Measurements from ENCODE around the gene UGT1A9. TPM values are rescaled to one million over a fixed set of nuclear protein-coding genes. Genes with fewer than 3 reads are reported as not detected.

The UGT1A9 gene
- total RNA-seq, 2 donors from 2014 or later: not detected

DNA sequence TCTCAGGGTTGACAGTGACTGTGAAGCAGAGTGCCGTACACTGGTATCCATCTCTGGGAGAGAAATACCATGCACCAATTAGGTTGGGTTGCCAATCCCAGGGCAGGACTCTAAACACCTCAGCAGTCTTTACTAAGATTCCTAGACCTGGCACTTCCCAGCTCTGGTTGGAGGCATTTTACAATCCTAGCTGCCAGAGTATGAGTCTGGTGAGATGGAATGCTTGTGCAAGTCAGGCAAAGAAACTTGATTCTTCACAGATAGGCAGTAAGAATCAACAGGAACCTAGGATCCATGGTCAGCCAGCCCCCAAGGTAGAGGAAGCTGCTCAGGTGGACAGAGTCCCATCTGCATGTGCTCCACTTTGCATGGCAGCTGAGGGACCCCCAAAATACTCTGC is 35.0 kb downstream of the UGT1A9 start:
- no peaks in the 10 kb centered on the region for H3K9me3 ChIP-seq
- DNase-seq (ENCODE audit: low spot score): no peak
- H3K27me3 ChIP-seq (replicated peaks; ENCODE audit: insufficient read depth): no peaks in the 10 kb centered on the region
- intact Hi-C loops (cut with DNase I): no loop called here
- TF ChIP-seq POLR2A (IDR thresholded peaks at IDR 0.05) (no peak), POLR2AphosphoS5 (IDR thresholded peaks at IDR 0.05) (no peak)
- TF ChIP-seq, protein P1, sequence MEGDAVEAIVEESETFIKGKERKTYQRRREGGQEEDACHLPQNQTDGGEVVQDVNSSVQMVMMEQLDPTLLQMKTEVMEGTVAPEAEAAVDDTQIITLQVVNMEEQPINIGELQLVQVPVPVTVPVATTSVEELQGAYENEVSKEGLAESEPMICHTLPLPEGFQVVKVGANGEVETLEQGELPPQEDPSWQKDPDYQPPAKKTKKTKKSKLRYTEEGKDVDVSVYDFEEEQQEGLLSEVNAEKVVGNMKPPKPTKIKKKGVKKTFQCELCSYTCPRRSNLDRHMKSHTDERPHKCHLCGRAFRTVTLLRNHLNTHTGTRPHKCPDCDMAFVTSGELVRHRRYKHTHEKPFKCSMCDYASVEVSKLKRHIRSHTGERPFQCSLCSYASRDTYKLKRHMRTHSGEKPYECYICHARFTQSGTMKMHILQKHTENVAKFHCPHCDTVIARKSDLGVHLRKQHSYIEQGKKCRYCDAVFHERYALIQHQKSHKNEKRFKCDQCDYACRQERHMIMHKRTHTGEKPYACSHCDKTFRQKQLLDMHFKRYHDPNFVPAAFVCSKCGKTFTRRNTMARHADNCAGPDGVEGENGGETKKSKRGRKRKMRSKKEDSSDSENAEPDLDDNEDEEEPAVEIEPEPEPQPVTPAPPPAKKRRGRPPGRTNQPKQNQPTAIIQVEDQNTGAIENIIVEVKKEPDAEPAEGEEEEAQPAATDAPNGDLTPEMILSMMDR (IDR thresholded peaks at IDR 0.05): no peak
- no peaks in the 10 kb centered on the region for H3K4me1 ChIP-seq (replicated peaks)
- 40% methylated on average over 1 of the region's 1 CpG for WGBS
- no peaks in the 10 kb centered on the region for H3K36me3 ChIP-seq
- no peak overlapping the region for H3K27ac ChIP-seq
- no peak overlapping the region for H3K4me3 ChIP-seq

DNA sequence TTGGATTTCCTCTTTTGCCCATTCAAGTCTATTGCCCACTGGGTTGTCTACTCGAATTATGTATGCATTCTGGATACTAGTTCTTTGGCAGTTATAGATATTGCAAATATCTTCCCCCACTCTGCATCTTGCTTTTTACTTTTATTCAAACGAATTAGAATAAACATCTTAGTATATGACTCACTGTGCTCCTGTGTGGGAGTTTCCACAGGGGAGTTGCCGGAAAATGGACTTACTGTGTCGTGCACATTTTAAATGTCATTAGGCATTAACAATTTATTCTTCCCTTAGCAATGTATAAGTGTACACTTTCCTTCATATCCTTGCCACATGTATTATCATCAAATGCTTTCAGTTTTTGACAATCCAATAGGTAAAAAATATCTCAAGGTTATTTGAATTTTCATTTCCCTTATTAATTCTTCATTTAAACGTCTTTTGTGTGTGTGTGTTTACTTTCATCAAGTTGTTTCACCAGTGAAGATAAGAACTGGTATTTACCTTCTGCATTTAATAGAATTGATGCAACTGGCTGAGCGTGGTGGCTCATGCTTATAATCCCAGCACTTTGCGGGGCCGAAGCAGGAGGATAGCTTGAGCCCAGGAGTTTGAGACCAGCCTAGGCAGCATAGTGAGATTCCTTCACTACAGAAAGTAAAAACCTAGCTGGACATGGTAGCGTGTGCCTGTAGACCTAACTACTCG is 36.4 kb downstream of the UGT1A9 start:
- no peaks in the 10 kb centered on the region for H3K36me3 ChIP-seq
- intact Hi-C loops (cut with DNase I): no loop called here
- DNase-seq (ENCODE audit: low spot score): no peak
- no peaks in the 10 kb centered on the region for H3K27me3 ChIP-seq (replicated peaks; ENCODE audit: insufficient read depth)
- TF ChIP-seq POLR2A (IDR thresholded peaks at IDR 0.05): no peak
- no peak for TF ChIP-seq POLR2AphosphoS5 (IDR thresholded peaks at IDR 0.05)
- TF ChIP-seq, protein P1 (IDR thresholded peaks at IDR 0.05): no peak
- no peak overlapping the region for H3K27ac ChIP-seq
- H3K9me3 ChIP-seq: no peaks in the 10 kb centered on the region
- no peak overlapping the region for H3K4me3 ChIP-seq
- WGBS: 61% methylated on average over 10 of the region's 10 CpGs
- H3K4me1 ChIP-seq (replicated peaks): no peaks in the 10 kb centered on the region

DNA sequence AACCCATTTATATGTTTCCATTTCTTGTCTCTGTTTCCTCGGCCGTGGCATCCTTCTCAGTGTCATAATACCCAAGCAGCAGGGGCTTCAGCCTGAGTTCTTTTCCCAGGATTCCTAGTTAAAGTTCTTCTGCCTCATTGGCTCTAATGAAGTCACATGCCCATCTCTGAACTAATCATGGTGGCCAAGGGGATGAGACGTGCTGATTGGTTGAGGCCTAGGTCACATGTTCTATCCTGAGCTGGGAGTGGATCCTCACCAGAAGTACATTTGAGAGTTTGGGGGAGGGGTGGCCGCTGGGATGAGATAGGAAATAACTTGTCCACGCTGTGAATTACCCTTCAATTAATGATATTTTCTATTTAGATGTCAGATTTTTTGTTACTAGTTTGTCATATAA is 37.2 kb downstream of the UGT1A9 start:
- H3K27me3 ChIP-seq (replicated peaks; ENCODE audit: insufficient read depth): no peaks in the 10 kb centered on the region
- 83% methylated on average over 5 of the region's 5 CpGs for WGBS
- DNase-seq (ENCODE audit: low spot score): no peak
- no peaks in the 10 kb centered on the region for H3K9me3 ChIP-seq
- TF ChIP-seq POLR2AphosphoS5 (IDR thresholded peaks at IDR 0.05): no peak
- H3K4me1 ChIP-seq (replicated peaks): no peaks in the 10 kb centered on the region
- intact Hi-C loops (cut with DNase I): no loop called here
- no peak overlapping the region for H3K27ac ChIP-seq
- no peaks in the 10 kb centered on the region for H3K36me3 ChIP-seq
- no peak overlapping the region for H3K4me3 ChIP-seq

DNA sequence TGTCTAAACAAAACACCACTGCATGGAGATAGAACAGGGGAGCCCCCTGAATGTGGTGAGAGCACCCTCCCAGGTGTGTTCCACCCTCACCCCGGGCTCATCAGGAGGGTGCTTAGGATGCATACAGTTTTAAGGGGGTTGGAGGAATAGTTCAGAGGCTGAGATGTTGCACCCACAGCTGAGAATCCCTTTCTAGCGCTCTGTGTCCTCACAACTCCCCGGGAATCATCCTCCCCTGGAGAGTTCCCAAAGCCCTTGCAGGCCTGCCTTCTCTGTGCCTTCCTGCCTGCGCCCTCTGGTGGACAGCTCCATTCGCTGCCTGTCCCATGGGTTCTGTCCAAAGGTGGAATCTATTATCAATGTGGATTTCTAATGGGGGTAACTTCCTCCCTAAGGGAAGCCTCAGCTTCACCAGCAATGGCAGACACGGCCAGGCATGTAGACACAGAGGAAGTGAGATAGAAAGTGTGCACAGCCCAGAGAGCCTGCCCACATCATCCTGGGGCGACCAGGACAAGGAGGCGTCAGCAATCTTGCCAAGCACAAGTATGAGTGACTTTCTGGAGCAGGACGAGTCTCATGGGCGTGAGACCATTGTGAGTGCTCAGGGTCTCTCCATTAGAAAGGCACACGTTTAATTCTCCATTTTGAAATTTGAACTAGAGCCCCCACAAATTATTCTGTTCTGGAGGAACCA is 39.8 kb downstream of the UGT1A9 start:
- intact Hi-C loops (cut with DNase I): no loop called here
- Histone ChIP-seq H3K4me1 (replicated peaks) (no peaks in the 10 kb centered on the region), H3K9me3 (no peaks in the 10 kb centered on the region), H3K36me3 (no peaks in the 10 kb centered on the region), H3K27me3 (replicated peaks; ENCODE audit: insufficient read depth) (no peaks in the 10 kb centered on the region), H3K4me3 (no peak overlapping the region), H3K27ac (no peak overlapping the region)
- DNase-seq (ENCODE audit: low spot score): peak; percentile 85
- TF ChIP-seq, protein P1 (IDR thresholded peaks at IDR 0.05): peak; percentile 86 to 90 (median 88)
- TF ChIP-seq POLR2AphosphoS5 (IDR thresholded peaks at IDR 0.05) (peak; percentile 70), POLR2A (IDR thresholded peaks at IDR 0.05) (no peak)
- WGBS: 37% methylated on average over 11 of the region's 11 CpGs

DNA sequence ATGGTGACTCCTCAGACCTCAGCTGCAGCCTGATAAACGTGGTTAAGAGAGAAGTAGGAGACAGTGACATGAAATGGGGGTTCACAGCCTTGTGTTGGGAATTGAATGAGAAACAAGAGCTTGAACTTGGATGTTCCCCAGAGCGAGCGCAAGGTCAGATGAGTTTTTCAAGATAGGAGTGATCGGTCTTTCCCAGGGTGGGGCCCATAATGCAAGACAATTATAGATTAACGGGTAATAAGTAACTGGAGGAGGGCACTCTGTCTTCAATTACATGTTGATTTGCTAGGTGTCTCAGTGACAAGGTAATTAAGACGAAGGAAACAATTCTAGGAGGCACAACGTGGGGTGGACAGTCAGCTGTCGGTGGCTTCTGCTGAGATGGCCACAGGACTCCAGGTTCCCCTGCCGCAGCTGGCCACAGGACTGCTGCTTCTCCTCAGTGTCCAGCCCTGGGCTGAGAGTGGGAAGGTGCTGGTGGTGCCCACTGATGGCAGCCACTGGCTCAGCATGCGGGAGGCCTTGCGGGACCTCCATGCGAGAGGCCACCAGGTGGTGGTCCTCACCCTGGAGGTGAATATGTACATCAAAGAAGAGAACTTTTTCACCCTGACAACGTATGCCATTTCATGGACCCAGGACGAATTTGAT is 41.0 kb downstream of the UGT1A9 start, which contains the start of gene UGT1A5:
UGT1A5 (plus strand) TSS at position 297 of the 651 bp plus-strand sequence; CDS start at position 382, 85 bp downstream.
- Histone ChIP-seq H3K36me3 (no peaks in the 10 kb centered on the region), H3K27me3 (replicated peaks; ENCODE audit: insufficient read depth) (no peaks in the 10 kb centered on the region), H3K4me1 (replicated peaks) (no peaks in the 10 kb centered on the region), H3K4me3 (no peak within 1 kb of the TSS), H3K27ac (no peak within 1 kb of the TSS), H3K9me3 (no peaks in the 10 kb centered on the region)
- TF ChIP-seq POLR2A (IDR thresholded peaks at IDR 0.05) (no peak), POLR2AphosphoS5 (IDR thresholded peaks at IDR 0.05) (no peak)
- TF ChIP-seq, protein P1 (IDR thresholded peaks at IDR 0.05): no peak
- no peak for DNase-seq (ENCODE audit: low spot score)
- intact Hi-C loops (cut with DNase I): no loop called here
- WGBS: 87% methylated on average over 14 of the region's 14 CpGs

Data from prostate gland (tissue), 2 donors.